Bladder microvascular endothelial cell (primary cell): ENCODE measurements around the gene TUBB4A. TPM values are rescaled to one million over a fixed set of nuclear protein-coding genes. Genes with fewer than 3 reads are reported as not detected.

Source experiments
- total RNA-seq: library from RNA; depleted of rRNA; stranded (reverse); fragments of >200 nt; gene quantifications from 2 replicates; pipeline ENCODE4 v1.2.3, GENCODE V29; 2014

The TUBB4A gene
- total RNA-seq, result not detected in 2 replicates

DNA sequence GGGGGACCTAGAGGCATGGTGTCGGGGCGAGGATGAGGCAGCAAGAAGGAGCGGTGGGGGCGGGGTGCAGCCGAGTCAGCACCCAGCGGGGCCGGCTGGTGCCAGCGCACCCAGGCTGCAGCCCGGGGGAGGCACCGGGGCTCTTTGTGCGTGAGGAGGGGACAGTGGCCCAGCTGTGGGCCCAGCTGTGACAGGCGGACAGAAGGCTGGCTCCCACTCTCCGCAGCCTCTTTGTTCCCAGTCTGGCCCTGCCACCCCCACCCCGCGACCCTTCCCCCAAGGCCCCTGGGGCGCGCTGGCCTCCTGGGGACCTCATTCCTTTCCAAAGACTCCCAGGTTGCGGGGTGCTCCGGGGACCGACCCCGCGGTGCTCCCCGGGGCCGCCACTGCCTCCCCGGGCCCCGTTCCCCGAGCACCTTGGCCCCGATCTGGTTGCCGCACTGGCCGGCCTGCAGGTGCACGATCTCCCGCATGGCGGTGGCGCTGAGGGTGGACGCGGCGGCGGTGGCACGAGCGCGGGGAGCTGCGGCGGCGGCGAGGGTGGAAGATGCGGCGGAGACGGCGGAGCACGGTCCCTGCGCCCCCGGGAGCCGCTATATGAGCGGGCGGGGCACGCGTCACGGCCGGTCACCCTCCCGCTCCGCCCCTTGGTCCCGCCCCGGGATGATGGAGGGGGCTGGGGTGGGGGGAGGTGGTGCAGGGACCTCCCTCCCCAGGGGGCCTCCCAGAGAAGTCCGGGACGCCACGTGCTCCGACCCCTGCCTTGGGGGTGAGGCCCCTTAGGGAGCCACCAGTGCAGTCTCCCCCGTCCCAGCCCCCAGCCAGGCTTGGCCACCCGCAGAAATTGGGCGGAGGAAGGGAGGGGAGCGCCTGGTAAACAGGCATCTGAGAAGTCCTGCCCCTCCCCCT lies at the start of gene TUBB4A:
Gene TUBB4A (minus strand): TSS at position 570 of the 909 bp plus-strand sequence. CDS start 97 bp downstream, at position 473.

DNA sequence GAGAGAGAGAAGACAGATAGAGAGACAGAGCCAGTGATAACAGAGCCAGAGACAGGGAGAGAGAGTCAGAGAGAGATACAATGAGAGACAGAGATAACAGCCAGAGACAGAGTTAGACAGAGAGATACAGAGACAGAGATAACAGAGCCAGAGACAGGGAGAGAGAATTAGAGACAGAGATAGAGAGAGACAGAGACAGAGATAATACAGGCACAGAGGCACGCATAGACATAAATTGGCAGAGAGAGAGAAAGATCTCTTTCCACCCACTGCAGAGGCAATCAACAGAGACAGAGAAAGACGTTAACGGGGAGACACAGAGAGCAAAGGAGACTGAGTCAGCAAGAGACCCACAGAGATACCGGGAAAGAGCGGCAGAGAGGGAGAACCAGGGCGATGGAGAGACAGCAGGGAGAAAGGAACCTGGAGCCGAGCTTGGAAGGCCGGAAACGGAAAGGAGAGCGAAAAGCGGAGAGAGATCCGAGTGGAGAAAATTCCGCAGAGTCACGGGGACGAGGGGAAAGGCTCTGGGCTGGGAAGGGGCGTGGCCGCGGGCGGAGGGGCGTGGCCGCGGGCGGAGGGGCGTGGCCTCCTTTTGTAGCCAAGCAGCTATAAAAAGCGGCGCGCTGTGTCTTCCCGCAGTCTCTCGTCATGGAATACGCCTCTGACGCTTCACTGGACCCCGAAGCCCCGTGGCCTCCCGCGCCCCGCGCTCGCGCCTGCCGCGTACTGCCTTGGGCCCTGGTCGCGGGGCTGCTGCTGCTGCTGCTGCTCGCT lies 28.5 kb upstream of the TUBB4A start, which contains the start of gene TNFSF9:
Gene TNFSF9 (plus strand): TSS at position 641 of the 777 bp plus-strand sequence. CDS start 11 bp downstream, at position 652.

DNA sequence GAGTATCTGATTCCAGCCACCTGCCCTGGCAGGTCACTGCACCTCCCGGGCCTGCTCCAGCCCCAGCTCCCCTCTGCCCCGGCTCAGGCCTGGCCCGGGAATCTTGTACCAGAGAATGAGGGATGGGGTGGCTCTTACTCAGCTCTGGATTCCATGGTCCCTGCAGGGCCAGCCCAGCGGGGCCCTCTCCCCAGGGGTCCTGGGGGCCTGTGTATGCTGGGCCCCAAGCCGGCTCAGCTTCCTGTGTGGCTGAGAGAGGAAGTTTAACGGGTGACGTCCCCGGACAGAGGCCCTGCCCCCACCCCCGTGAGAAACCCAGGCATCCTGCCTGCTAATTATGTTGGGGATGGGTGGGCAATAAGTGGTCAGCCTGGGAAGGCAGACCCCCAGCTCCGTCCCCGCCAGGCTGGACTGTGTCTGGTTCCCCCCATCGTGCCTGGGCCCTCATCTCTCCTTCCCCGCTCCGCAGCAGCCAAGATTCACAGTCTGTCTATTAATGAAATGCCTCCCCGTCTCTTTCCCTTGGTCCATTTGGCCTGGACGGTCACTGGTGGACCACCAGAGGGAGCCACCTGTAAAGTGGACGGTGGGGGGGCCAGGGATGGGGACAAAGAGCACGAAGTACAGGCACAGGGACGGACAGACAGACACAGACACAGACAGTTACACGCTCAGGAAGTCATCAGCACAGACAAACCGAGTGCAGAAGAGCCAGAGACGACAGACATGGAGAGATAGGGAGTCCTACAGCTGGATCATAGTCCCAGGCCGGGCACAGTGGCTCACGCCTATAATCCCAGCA lies 20.4 kb downstream of the TUBB4A start, which contains the start of gene DENND1C:
Gene DENND1C (minus strand): TSS at position 247 of the 802 bp plus-strand sequence. CDS start 92 bp downstream, at position 155.

DNA sequence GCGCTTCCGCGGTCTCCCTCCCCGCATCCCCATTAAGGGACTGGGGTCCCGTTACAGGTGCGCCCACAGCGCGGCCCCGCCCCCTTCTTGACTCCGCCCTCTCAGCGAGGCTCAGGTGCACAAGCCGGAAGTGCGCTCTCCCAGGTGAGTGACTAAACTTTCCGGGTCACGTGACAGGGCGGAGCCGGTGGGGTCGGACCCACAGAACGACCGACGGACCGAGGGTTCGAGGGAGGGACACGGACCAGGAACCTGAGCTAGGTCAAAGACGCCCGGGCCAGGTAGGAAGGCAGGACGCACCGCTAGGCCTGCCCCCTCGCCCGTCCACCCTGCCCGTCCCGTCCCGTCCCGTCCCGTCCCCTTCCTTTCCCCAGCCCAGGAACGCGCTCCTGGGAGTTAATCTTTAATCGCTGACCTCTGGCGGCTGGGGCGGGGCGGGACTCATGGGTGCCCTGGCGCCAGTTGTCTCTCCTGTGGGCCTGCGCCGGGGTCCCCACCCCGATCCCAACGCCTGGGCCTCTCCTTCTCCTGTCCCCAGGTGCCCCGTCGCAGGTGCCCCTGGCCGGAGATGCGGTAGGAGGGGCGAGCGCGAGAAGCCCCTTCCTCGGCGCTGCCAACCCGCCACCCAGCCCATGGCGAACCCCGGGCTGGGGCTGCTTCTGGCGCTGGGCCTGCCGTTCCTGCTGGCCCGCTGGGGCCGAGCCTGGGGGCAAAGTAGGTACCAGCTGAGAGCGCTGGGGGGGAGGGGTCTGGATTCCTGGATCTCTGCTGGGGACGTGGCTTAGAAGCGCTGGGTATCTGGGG lies 37.8 kb downstream of the TUBB4A start, which contains the start of gene CRB3:
Gene CRB3 (plus strand): TSS at position 202 of the 804 bp plus-strand sequence. CDS start 431 bp downstream, at position 633.

DNA sequence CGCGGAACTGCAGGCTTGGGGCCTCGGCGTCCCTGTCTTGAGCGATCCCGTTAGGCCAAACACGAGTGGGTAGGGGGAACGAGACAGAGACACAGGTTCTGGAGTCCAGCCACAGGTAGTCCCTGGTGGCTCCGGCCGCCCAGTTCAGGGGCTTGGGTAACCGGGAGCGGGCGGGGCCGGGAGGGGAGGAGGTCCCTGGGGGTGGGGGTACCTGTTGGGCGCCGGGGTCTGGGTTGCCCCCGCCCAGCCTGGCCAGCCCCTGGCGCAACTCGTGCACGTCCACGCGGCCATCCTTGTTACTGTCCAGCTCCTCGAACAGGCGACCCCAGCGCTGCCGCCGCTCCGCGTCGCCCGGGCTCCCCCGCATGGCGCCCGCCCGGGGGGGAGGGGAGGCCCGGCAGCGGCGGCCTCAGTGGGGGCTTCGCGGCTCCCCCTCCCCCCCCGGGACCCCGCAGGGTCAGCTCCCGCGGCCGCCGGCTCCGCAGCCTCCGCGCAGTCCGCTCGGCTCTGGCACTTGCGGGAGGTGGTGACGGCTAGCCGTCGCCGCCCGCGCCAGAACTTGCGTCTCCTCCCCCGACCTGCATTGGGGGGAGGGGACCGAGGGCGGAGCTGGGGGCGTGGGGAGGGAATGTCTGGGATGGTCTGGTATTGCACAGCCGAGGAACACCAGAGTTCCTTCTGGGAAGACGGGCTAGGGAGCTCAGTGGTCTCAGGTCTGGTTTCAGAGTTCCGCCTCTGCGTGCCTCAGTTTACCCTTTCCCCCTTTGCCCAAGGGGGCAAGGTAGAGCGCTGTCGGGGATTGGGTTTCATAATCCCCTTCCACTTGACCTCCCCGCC lies 42.6 kb downstream of the TUBB4A start, which contains the start of gene SLC25A23:
Gene SLC25A23 (minus strand): TSS at position 531 of the 837 bp plus-strand sequence. CDS start 164 bp downstream, at position 367.

Other genes starting within 250 kb of the TUBB4A start
- gene MLLT1, start 222.3 kb downstream of the TUBB4A start, total RNA-seq, result 3.1 and 8.0 TPM in 2 replicates
- gene ACER1, start 168.7 kb downstream of the TUBB4A start, total RNA-seq, result not detected in 2 replicates
- 45.1 and 47.4 TPM in 2 replicates for gene CLPP, start 140.8 kb downstream of the TUBB4A start, total RNA-seq
- 15.6 and 27.5 TPM in 2 replicates for gene ALKBH7, start 129.5 kb downstream of the TUBB4A start, total RNA-seq
- 0.65 and 1.3 TPM in 2 replicates for gene PSPN, start 126.4 kb downstream of the TUBB4A start, total RNA-seq
- 38.4 and 51.5 TPM in 2 replicates for gene GTF2F1, start 109.1 kb downstream of the TUBB4A start, total RNA-seq
- 102 and 214 TPM in 2 replicates for gene KHSRP, start 77.5 kb downstream of the TUBB4A start, total RNA-seq
- 0.06 TPM in 1 of 2 replicates, not detected in the other for gene SLC25A41, start 68.5 kb downstream of the TUBB4A start, total RNA-seq
- 8.9 and 25.6 TPM in 2 replicates for gene SLC25A23, start 42.5 kb downstream of the TUBB4A start, total RNA-seq
- gene CRB3, start 38.0 kb downstream of the TUBB4A start, total RNA-seq, result not detected in 2 replicates
- not detected in 2 replicates for gene DENND1C, start 20.5 kb downstream of the TUBB4A start, total RNA-seq
- 0.32 and 0.69 TPM in 2 replicates for gene TNFSF9, start 28.7 kb upstream of the TUBB4A start, total RNA-seq
- 0.25 TPM in 1 of 2 replicates, not detected in the other for gene CD70, start 88.8 kb upstream of the TUBB4A start, total RNA-seq
- not detected in 2 replicates for gene TNFSF14, start 167.9 kb upstream of the TUBB4A start, total RNA-seq
- under 0.01 and 4.5 TPM in 2 replicates for gene C3, start 218.3 kb upstream of the TUBB4A start, total RNA-seq
- gene GPR108, start 235.3 kb upstream of the TUBB4A start, total RNA-seq, result 39.7 and 59.5 TPM in 2 replicates
- gene TRIP10, start 237.4 kb upstream of the TUBB4A start, total RNA-seq, result 30.5 and 35.8 TPM in 2 replicates